Inferior parietal cortex (tissue), 1 donor: Measurements from ENCODE around the gene GPRIN2.

Experiments
- DNase-seq: peaks from one replicate; pipeline ENCODE4 v3.0.0-alpha.2; 2016; ENCODE audit errors: extremely low spot score

Gene GPRIN2

GRCh38 chr10:46549171-46550075 is 7.0 kb downstream of the GPRIN2 start:
- DNase-seq: no peak

- no peak for DNase-seq
Measured at GRCh38 chr10:46548498-46549090, 7.9 kb downstream of the GPRIN2 start.

- DNase-seq: no peak
Measured at GRCh38 chr10:46547541-46548497, 8.6 kb downstream of the GPRIN2 start.

- no peak for DNase-seq
Measured at GRCh38 chr10:46546591-46547540, 9.6 kb downstream of the GPRIN2 start.

- DNase-seq: no peak
Measured at GRCh38 chr10:46545861-46546590, 10.4 kb downstream of the GPRIN2 start.

GRCh38 chr10:46544989-46545791 is 11.3 kb downstream of the GPRIN2 start:
- no peak for DNase-seq

GRCh38 chr10:46543466-46544377 is 12.7 kb downstream of the GPRIN2 start:
- no peak for DNase-seq

GRCh38 chr10:46542567-46543465 is 13.6 kb downstream of the GPRIN2 start:
- no peak for DNase-seq

GRCh38 chr10:46541735-46542566 is 14.5 kb downstream of the GPRIN2 start:
- DNase-seq: no peak

GRCh38 chr10:46541017-46541661 is 15.3 kb downstream of the GPRIN2 start:
- no peak for DNase-seq

GRCh38 chr10:46540412-46541016 is 15.9 kb downstream of the GPRIN2 start:
- DNase-seq: no peak

- DNase-seq: no peak
Measured at GRCh38 chr10:46539596-46540411, 16.7 kb downstream of the GPRIN2 start.

GRCh38 chr10:46538717-46539426 is 17.6 kb downstream of the GPRIN2 start:
- no peak for DNase-seq

- no peak for DNase-seq
Measured at GRCh38 chr10:46538155-46538554, 18.3 kb downstream of the GPRIN2 start.
